K562 (cell line): ENCODE data around the gene LAMB2. TPM values are rescaled to one million over a fixed set of nuclear protein-coding genes. Genes with fewer than 3 reads are reported as not detected.

Source experiments
- FOXA3 ChIP-seq, 2 experiments: fragments of 450-650 bp in 1 of 2; sonication (generic) in 1 of 2; formaldehyde crosslinking; IDR thresholded peaks in 1 of 2; conservative IDR thresholded peaks in 1 of 2; 2 replicates each; pipeline versions ENCODE4 v1.4.0 to v1.8.0; 2020 to 2022; ENCODE audit warnings: mild to moderate bottlenecking in 2 of 2, missing genetic modification reagents in 1 of 2
- HNRNPH1 ChIP-seq: fragments of 200-400 bp; formaldehyde crosslinking; optimal IDR thresholded peaks from 2 replicates; pipeline ENCODE3; 2017; ENCODE audit warnings: low read depth, mild to moderate bottlenecking, low read length, moderate library complexity
- HNRNPK ChIP-seq: fragments of 200-400 bp; formaldehyde crosslinking; IDR thresholded peaks from one replicate; pipeline ENCODE4 v1.6.1; 2018; ENCODE audit warnings: mild to moderate bottlenecking, low read depth, low read length; ENCODE audit not compliant: poor library complexity, severe bottlenecking
- ILF3 ChIP-seq: fragments of 450-650 bp; IDR thresholded peaks from 2 replicates; pipeline ENCODE4 v1.6.1; 2018; ENCODE audit warnings: antibody characterized with exemption, mild to moderate bottlenecking, moderate library complexity, borderline replicate concordance
- KLF1 ChIP-seq: fragments of 450-650 bp; IDR thresholded peaks from 2 replicates; pipeline ENCODE4 v1.6.1; 2016; ENCODE audit warnings: missing genetic modification characterization, missing compliant biosample characterization
- LARP7 ChIP-seq: fragments of 450-650 bp; IDR thresholded peaks from 2 replicates; pipeline ENCODE4 v1.6.1; 2016
- MAFF ChIP-seq: IDR thresholded peaks from 2 replicates; pipeline ENCODE4 v1.6.1; 2012; ENCODE audit warnings: low read length, improper control_type of control experiment
- RFX1 ChIP-seq: fragments of 450-650 bp; IDR thresholded peaks from 2 replicates; pipeline ENCODE4 v1.6.1; 2016; ENCODE audit warnings: mild to moderate bottlenecking, moderate library complexity
- SMAD4 ChIP-seq: fragments of 250-450 bp; sonication (Bioruptor Pico); conservative IDR thresholded peaks from 2 replicates; pipeline ENCODE4 v1.8.0; 2021; ENCODE audit warnings: inconsistent platforms, mild to moderate bottlenecking, moderate library complexity
- SNIP1 ChIP-seq: fragments of 450-650 bp; IDR thresholded peaks from 2 replicates; pipeline ENCODE4 v1.7.1; 2017; ENCODE audit warnings: low read depth, mild to moderate bottlenecking
- SP1 ChIP-seq: sonication (generic); formaldehyde crosslinking; IDR thresholded peaks from 2 replicates; pipeline ENCODE4 v1.8.1; 2022; ENCODE audit warnings: mild to moderate bottlenecking, missing genetic modification reagents
- STAT5A ChIP-seq: IDR thresholded peaks from 2 replicates; pipeline ENCODE4 v1.6.1; 2012; ENCODE audit warnings: low read length, inconsistent platforms, borderline replicate concordance
- TAF9B ChIP-seq: fragments of 450-650 bp; IDR thresholded peaks from 2 replicates; pipeline ENCODE4 v1.6.1; 2018; ENCODE audit warnings: mild to moderate bottlenecking; ENCODE audit not compliant: partially characterized antibody
- ZNF347 ChIP-seq: fragments of 450-650 bp; formaldehyde crosslinking; IDR thresholded peaks from 2 replicates; pipeline ENCODE4 v1.4.0; 2020; ENCODE audit warnings: low read depth, mild to moderate bottlenecking, moderate library complexity
- polyA plus RNA-seq, 8 experiments: library from polyadenylated mRNA; depleted of rRNA in 4 of 8; stranded (reverse) in 5 of 8; unstranded in 3 of 8; fragments of >200 nt; fragmentation: Nextera tagmentation in 2 of 8; fragmentation: Illumina TruSeq in 1 of 8; extraction: Ambion mirVana in 2 of 8; extraction: Trizol in 1 of 8; gene quantifications; 2 replicates each; pipeline versions ENCODE4 v1.2.1 to v1.2.3, GENCODE V29; 2011 to 2014; ENCODE audit warnings: inconsistent platforms in 1 of 8, missing spikeins in 1 of 8
- total RNA-seq, 7 experiments: library from RNA; depleted of rRNA in 6 of 7; stranded (reverse); fragments of >200 nt in 6 of 7; fragmentation: Illumina TruSeq in 2 of 7; extraction: Trizol in 2 of 7; gene quantifications; 2 replicates each; pipeline versions ENCODE4 v1.2.1 to v1.2.3, GENCODE V29; 2011 to 2021; ENCODE audit warnings: low replicate concordance in 1 of 7
- TF ChIP-seq, protein P1 (sequence below), 2 experiments: fragments of 450-650 bp; formaldehyde crosslinking in 1 of 2; IDR thresholded peaks; 2 replicates each; pipeline versions ENCODE4 v1.4.0 to v1.6.1; 2014 to 2020; ENCODE audit warnings: mild to moderate bottlenecking in 2 of 2, borderline replicate concordance in 1 of 2, low read depth in 1 of 2
- TF ChIP-seq, protein P2 (sequence below): fragments of 450-650 bp; IDR thresholded peaks from 2 replicates; pipeline ENCODE4 v1.6.1; 2016; ENCODE audit warnings: borderline replicate concordance

LAMB2 gene
- total and polyA plus RNA-seq, 9 of the 15 experiments (the other 6 are each of a cell fraction or from before 2014, with no cell fraction given), result 1.4 to 26.0 (median 16.2) TPM

DNA sequence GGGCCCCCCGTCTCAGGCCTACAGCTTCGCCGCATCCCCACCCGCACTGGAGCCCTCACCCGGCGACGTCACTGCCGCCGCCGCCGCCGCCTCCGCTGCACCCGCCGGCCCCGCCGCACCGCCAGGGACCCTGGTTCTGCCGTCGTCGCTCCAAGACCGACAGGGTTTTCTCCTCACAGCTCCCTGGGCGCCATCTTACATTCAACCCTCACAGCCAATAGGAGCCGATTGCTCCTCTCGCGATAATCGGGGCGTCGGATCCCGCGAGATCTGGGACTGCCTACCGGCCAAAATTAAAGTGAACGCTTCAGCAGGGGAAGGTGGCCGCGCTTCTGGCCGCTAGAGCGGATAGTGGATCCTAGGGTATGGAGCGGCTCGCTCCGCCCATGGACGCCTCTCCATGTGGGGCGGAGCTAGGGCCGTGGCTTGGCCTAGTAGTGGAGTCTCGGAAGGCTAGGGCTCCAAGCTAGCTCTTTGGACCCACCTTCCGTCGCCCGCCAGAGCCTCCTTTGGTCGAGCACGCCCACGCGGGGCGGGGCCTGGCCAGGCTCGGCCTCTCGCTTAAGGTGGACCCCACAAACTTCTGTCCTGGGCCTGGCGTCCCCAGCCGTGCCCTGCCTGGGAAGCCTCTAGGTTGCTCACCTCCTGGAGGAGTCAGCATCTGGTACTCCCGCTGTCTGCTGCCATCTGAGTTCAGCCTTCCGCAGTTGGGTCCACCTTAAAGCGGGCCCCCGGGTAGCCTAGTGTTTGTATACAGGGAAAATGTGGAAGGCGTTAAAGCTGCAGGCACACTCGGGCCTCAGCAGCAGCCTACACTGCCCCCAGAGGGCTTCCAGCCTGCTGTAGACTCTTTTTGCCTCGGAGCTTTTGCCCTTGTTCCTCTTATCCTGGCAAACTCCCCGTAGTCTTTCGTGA is 38.7 kb downstream of the LAMB2 start, which contains the start of gene QRICH1 (continued):
- TF ChIP-seq, protein P1, sequence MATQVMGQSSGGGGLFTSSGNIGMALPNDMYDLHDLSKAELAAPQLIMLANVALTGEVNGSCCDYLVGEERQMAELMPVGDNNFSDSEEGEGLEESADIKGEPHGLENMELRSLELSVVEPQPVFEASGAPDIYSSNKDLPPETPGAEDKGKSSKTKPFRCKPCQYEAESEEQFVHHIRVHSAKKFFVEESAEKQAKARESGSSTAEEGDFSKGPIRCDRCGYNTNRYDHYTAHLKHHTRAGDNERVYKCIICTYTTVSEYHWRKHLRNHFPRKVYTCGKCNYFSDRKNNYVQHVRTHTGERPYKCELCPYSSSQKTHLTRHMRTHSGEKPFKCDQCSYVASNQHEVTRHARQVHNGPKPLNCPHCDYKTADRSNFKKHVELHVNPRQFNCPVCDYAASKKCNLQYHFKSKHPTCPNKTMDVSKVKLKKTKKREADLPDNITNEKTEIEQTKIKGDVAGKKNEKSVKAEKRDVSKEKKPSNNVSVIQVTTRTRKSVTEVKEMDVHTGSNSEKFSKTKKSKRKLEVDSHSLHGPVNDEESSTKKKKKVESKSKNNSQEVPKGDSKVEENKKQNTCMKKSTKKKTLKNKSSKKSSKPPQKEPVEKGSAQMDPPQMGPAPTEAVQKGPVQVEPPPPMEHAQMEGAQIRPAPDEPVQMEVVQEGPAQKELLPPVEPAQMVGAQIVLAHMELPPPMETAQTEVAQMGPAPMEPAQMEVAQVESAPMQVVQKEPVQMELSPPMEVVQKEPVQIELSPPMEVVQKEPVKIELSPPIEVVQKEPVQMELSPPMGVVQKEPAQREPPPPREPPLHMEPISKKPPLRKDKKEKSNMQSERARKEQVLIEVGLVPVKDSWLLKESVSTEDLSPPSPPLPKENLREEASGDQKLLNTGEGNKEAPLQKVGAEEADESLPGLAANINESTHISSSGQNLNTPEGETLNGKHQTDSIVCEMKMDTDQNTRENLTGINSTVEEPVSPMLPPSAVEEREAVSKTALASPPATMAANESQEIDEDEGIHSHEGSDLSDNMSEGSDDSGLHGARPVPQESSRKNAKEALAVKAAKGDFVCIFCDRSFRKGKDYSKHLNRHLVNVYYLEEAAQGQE (IDR thresholded peaks at IDR 0.05; ENCODE audit: borderline replicate concordance), result no peak; the same call in 1 of the 2 replicates
- TF ChIP-seq, protein P1 (CRISPR knock-in tag; IDR thresholded peaks at IDR 0.05; ENCODE audit: low read depth), result no peak
- no peak for TF ChIP-seq HNRNPK
- peak; percentile 77 for TF ChIP-seq TAF9B
- no peak for TF ChIP-seq SNIP1
- no peak for TF ChIP-seq RFX1
- peak; percentile 89 for TF ChIP-seq SP1 (CRISPR knock-in tag)
- peak; percentile 32; the same call in 1 of the 2 replicates for TF ChIP-seq SMAD4
- TF ChIP-seq ILF3, result no peak
- peak in 1 of 2 experiments; percentile 64; a peak in 2 of 4 replicates for TF ChIP-seq FOXA3 (CRISPR knock-in tag; conservative IDR thresholded peaks at IDR 0.05 in 1 of 2, IDR thresholded peaks at IDR 0.05 in 1 of 2)
- no peak for TF ChIP-seq LARP7
- TF ChIP-seq, protein P2, sequence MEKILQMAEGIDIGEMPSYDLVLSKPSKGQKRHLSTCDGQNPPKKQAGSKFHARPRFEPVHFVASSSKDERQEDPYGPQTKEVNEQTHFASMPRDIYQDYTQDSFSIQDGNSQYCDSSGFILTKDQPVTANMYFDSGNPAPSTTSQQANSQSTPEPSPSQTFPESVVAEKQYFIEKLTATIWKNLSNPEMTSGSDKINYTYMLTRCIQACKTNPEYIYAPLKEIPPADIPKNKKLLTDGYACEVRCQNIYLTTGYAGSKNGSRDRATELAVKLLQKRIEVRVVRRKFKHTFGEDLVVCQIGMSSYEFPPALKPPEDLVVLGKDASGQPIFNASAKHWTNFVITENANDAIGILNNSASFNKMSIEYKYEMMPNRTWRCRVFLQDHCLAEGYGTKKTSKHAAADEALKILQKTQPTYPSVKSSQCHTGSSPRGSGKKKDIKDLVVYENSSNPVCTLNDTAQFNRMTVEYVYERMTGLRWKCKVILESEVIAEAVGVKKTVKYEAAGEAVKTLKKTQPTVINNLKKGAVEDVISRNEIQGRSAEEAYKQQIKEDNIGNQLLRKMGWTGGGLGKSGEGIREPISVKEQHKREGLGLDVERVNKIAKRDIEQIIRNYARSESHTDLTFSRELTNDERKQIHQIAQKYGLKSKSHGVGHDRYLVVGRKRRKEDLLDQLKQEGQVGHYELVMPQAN, result peak; percentile 25; the same call in 1 of the 2 replicates
- TF ChIP-seq HNRNPH1, result no peak
- peak; percentile 91; the same call in 1 of the 2 replicates for TF ChIP-seq MAFF
- TF ChIP-seq STAT5A, result no peak; the same call in 1 of the 2 replicates
- no peak for TF ChIP-seq KLF1 (tag)
- no peak for TF ChIP-seq ZNF347 (CRISPR knock-in tag)
